Lower leg skin (tissue), 3 donors: Measurements from ENCODE around the gene PACRG.

ENCODE experiments used
- CTCF ChIP-seq, 3 donors: fragments of 450-650 bp; IDR thresholded peaks; one replicate each; pipeline ENCODE4 v1.5.1; 2016; ENCODE audit warnings: antibody characterized with exemption in 3 of 3, mild to moderate bottlenecking in 3 of 3, moderate library complexity in 2 of 3
- POLR2A ChIP-seq, 2 donors: fragments of 450-650 bp; IDR thresholded peaks; one replicate each; pipeline ENCODE4 v1.6.1; 2016 to 2017; ENCODE audit warnings: antibody characterized with exemption in 2 of 2, mild to moderate bottlenecking in 1 of 2, moderate library complexity in 1 of 2

- TF ChIP-seq CTCF (IDR thresholded peaks at IDR 0.05) = no peak
- no peak for TF ChIP-seq POLR2A (IDR thresholded peaks at IDR 0.05)
Observed at GRCh38 chr6:162999575-163000285, 272.0 kb downstream of the PACRG start.
